Left lung (tissue), 10 donors: ENCODE data around the gene TSC22D1. TPM values are rescaled to one million over a fixed set of nuclear protein-coding genes. Genes with fewer than 3 reads are reported as not detected.
A peak's percentile ranks its signal among the peaks of the same experiment; 100 is the strongest.

Source experiments
- ATAC-seq: fragments of 200-7000 bp; cut with Tn5 transposase; one replicate; pipeline ENCODE4 v1.9.1; 2020; ENCODE audit warnings: moderate library complexity
- DNase-seq, 4 donors: peaks; one replicate each; pipeline ENCODE4 v3.0.0-alpha.2; 2013 to 2020
- H3K27ac ChIP-seq, 2 donors: fragments of 200-600 bp; sonication (generic) in 1 of 2; one replicate each; pipeline versions ENCODE4 v1.5.0 to v1.8.0; 2020 to 2021
- H3K27me3 ChIP-seq, 2 donors: fragments of 200-600 bp; sonication (generic) in 1 of 2; one replicate each; pipeline versions ENCODE4 v1.5.0 to v1.8.0; 2020 to 2021
- H3K36me3 ChIP-seq, 2 donors: fragments of 200-600 bp; sonication (generic) in 1 of 2; one replicate each; pipeline versions ENCODE4 v1.5.0 to v1.8.0; 2020 to 2021
- H3K4me1 ChIP-seq, 2 donors: fragments of 200-600 bp; one replicate each; pipeline ENCODE4 v1.8.0; 2021
- H3K4me3 ChIP-seq, 2 donors: fragments of 200-600 bp; sonication (generic) in 1 of 2; one replicate each; pipeline versions ENCODE4 v1.5.0 to v1.8.0; 2020 to 2021; ENCODE audit warnings: mild to moderate bottlenecking in 1 of 2
- H3K9me3 ChIP-seq, 2 donors: fragments of 200-600 bp; sonication (generic) in 1 of 2; one replicate each; pipeline versions ENCODE4 v1.5.0 to v1.8.0; 2020 to 2021
- CTCF ChIP-seq, 2 donors: fragments of 200-600 bp; sonication (generic) in 1 of 2; IDR thresholded peaks; one replicate each; pipeline versions ENCODE4 v1.5.0 to v1.8.0; 2021; ENCODE audit warnings: antibody characterized with exemption in 2 of 2
- intact Hi-C, 2 donors: fragments of 100-400 bp; cut with DNase I; formaldehyde crosslinking; loops; one replicate each; pipeline versions ENCODE4 v1.11.2 to v1.14.2; 2022
- polyA plus RNA-seq, 6 donors: library from polyadenylated mRNA; unstranded; fragments of 120-200 nt; gene quantifications; one replicate each; pipeline ENCODE4 v1.2.1, GENCODE V29; 2013; ENCODE audit not compliant: insufficient read length in 6 of 6
- total RNA-seq, 2 donors: library from RNA; stranded (reverse); fragmentation: NEBNext Ultra II Directional; extraction: Animal tissue kit (Norgen Biotek cat#: 25700); gene quantifications; one replicate each; pipeline ENCODE4 v1.2.1, GENCODE V29; 2021
- donor health status: DM: no; HTN: yes; CAD: no.
- donor health status: DM: no; HTN: no; CAD: no.

TSC22D1 gene
- total and polyA plus RNA-seq, 8 donors: 95.4 to 192 (median 182) TPM

GRCh38 chr13:44403461-44404056 lies 172.6 kb downstream of the TSC22D1 start:
- peak; percentile 49 for ATAC-seq
- DNase-seq: peak in 1 of 4 donors; percentile 49
- peaks cover 0 to 13% of the 10 kb centered on the region in 2 donors for H3K4me1 ChIP-seq
- no peak overlapping the region for H3K4me3 ChIP-seq
- no peaks in the 10 kb centered on the region for H3K27me3 ChIP-seq
- H3K27ac ChIP-seq: no peak overlapping the region
- intact Hi-C loops: no loop called here
- no peak for TF ChIP-seq CTCF (IDR thresholded peaks at IDR 0.05)
- H3K36me3 ChIP-seq: no peaks in the 10 kb centered on the region
- H3K9me3 ChIP-seq: no peaks in the 10 kb centered on the region

GRCh38 chr13:44402899-44403445 lies 173.2 kb downstream of the TSC22D1 start:
- intact Hi-C loops: no loop called here
- ATAC-seq (peak; percentile 89), DNase-seq (no peak)
- H3K9me3 ChIP-seq: no peaks in the 10 kb centered on the region
- no peaks in the 10 kb centered on the region for H3K27me3 ChIP-seq
- no peak for TF ChIP-seq CTCF (IDR thresholded peaks at IDR 0.05)
- no peak overlapping the region for H3K27ac ChIP-seq
- H3K4me1 ChIP-seq: peaks cover 0 to 13% of the 10 kb centered on the region in 2 donors
- no peaks in the 10 kb centered on the region for H3K36me3 ChIP-seq
- H3K4me3 ChIP-seq: no peak overlapping the region

- intact Hi-C loops: no loop called here
- no peak overlapping the region for H3K27ac ChIP-seq
Measured at GRCh38 chr13:44401577-44401976, 174.6 kb downstream of the TSC22D1 start.

GRCh38 chr13:44400736-44401135 lies 175.4 kb downstream of the TSC22D1 start:
- no peaks in the 10 kb centered on the region for H3K4me1 ChIP-seq
- H3K36me3 ChIP-seq: no peaks in the 10 kb centered on the region
- intact Hi-C loops: no loop called here
- H3K27me3 ChIP-seq: no peaks in the 10 kb centered on the region
- no peak overlapping the region for H3K4me3 ChIP-seq
- H3K27ac ChIP-seq: no peak overlapping the region
- TF ChIP-seq CTCF (IDR thresholded peaks at IDR 0.05): no peak
- DNase-seq (no peak), ATAC-seq (no peak)
- no peaks in the 10 kb centered on the region for H3K9me3 ChIP-seq

More at GRCh38 chr13:44401577-44401976, 174.6 kb downstream of the TSC22D1 start:
- no peak for TF ChIP-seq CTCF (IDR thresholded peaks at IDR 0.05)
- Histone ChIP-seq H3K4me1 (peaks cover 0 to 7% of the 10 kb centered on the region in 2 donors), H3K9me3 (no peaks in the 10 kb centered on the region), H3K27me3 (no peaks in the 10 kb centered on the region), H3K36me3 (no peaks in the 10 kb centered on the region), H3K4me3 (no peak overlapping the region)
- DNase-seq (no peak), ATAC-seq (no peak)

- ATAC-seq: no peak
- H3K9me3 ChIP-seq: no peaks in the 10 kb centered on the region
- no peak overlapping the region for H3K27ac ChIP-seq
- TF ChIP-seq CTCF (IDR thresholded peaks at IDR 0.05): no peak
- intact Hi-C loops: no loop called here
- no peak overlapping the region for H3K4me3 ChIP-seq
- H3K36me3 ChIP-seq: no peaks in the 10 kb centered on the region
- no peaks in the 10 kb centered on the region for H3K27me3 ChIP-seq
- no peaks in the 10 kb centered on the region for H3K4me1 ChIP-seq
- DNase-seq: no peak
Measured at GRCh38 chr13:44399074-44399473, 177.1 kb downstream of the TSC22D1 start.
